GM12891 (cell line): ENCODE data around the gene GMPPB.

Source experiments
- POLR2A ChIP-seq: IDR thresholded peaks from 2 replicates; pipeline ENCODE4 v1.6.1; 2011; ENCODE audit warnings: low read depth, low read length, control low read depth
- POLR2AphosphoS5 ChIP-seq: IDR thresholded peaks from 2 replicates; pipeline ENCODE4 v1.6.1; 2011; ENCODE audit warnings: low read depth, low read length, control low read depth
- TAF1 ChIP-seq: IDR thresholded peaks from 2 replicates; pipeline ENCODE4 v1.6.1; 2011; ENCODE audit warnings: low read depth, low read length, control low read depth

DNA sequence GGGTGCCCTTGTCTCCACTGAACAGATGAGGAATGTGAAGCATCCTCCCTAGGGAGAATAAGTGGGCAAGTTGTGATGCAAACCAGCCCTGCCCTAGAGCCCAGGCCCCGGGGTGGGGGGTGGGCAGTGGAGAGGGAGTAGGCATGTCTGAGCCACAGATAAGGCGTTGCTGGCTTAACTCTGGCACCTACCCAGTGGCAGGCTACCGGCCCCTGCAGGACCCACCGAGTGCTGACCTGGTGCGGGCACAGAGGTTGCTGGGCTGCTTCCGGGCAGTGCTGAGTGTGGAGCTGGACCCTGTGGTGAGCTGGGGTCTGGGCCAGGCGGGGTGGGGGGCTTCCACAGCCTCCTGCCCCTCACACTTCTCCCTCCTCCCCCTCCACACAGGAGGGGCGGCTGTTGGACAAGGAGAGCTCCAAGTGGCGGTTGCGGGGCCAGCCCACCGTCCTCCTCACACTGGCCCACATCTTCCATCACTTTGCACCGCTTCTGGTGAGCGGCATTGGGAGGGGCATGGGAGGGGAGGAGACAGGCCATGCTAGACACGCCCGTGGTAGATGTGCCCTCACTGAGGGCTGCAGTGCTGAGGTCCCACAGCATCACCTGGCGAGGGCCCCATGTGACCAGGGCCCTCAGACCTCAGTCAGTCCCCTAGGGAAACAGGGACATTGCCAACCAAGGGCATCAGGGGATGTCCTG is 24.3 kb downstream of the GMPPB start:
- TF ChIP-seq POLR2A (no peak), POLR2AphosphoS5 (no peak), TAF1 (no peak)
